BLaER1 treated with 17β-estradiol and CSF1 and Interleukin-3, amounts not matched to agents 10 nM and 100 nM (cell line): ENCODE results near the gene EXOSC2.

Experiments
- H3K27ac ChIP-seq, 11 experiments: shearing (Covaris generic); formaldehyde crosslinking; 2 replicates each; pipeline ENCODE4 v1.8.1; 2022
- H3K27me3 ChIP-seq, 11 experiments: shearing (Covaris generic); formaldehyde crosslinking; 2 replicates each; pipeline ENCODE4 v1.8.1; 2022
- H3K36me3 ChIP-seq, 11 experiments: shearing (Covaris generic); formaldehyde crosslinking; 2 replicates each; pipeline ENCODE4 v1.8.1; 2022
- H3K4me1 ChIP-seq, 10 experiments: shearing (Covaris generic); formaldehyde crosslinking; 2 replicates each; pipeline ENCODE4 v1.8.1; 2022
- H3K4me2 ChIP-seq, 11 experiments: shearing (Covaris generic); formaldehyde crosslinking; 2 replicates each; pipeline ENCODE4 v1.8.1; 2022
- H3K4me3 ChIP-seq, 10 experiments: shearing (Covaris generic); formaldehyde crosslinking; 2 replicates each; pipeline ENCODE4 v1.8.1; 2022
- H3K9ac ChIP-seq, 11 experiments: shearing (Covaris generic); formaldehyde crosslinking; 2 replicates each; pipeline ENCODE4 v1.8.1; 2022
- H3K9me3 ChIP-seq, 11 experiments: shearing (Covaris generic); formaldehyde crosslinking; replicated peaks in 1 of 11; 2 replicates each; pipeline ENCODE4 v1.8.1; 2022
- H4K20me1 ChIP-seq, 11 experiments: shearing (Covaris generic); formaldehyde crosslinking; 2 replicates each; pipeline ENCODE4 v1.8.1; 2022
- Cebpa-rat ChIP-seq, 11 experiments: shearing (Covaris generic); IDR thresholded peaks; 2 replicates each; pipeline ENCODE4 v1.8.1; 2022

The EXOSC2 gene

GRCh38 chr9:130741831-130742449 is 48.4 kb downstream of the EXOSC2 start:
- H3K4me2 ChIP-seq, result no peak overlapping the region
- H3K36me3 ChIP-seq, result peaks cover 0 to 27% (median 13%) of the 10 kb centered on the region in 11 experiments; a peak in 12 of 22 replicates
- H3K9ac ChIP-seq, result no peak overlapping the region
- no peaks in the 10 kb centered on the region for H3K27me3 ChIP-seq
- no peak overlapping the region for H3K4me3 ChIP-seq
- no peak overlapping the region for H3K27ac ChIP-seq
- no peak for TF ChIP-seq Cebpa-rat (IDR thresholded peaks at IDR 0.05)
- peaks cover 0 to 100% (median 6%) of the 10 kb centered on the region in 11 experiments; a peak in 11 of 22 replicates for H4K20me1 ChIP-seq
- H3K4me1 ChIP-seq, result peaks cover 0 to 4% (median 0%) of the 10 kb centered on the region in 10 experiments; a peak in 1 of 20 replicates
- peaks cover 0 to 23% (median 17%) of the 10 kb centered on the region in 11 experiments; a peak in 16 of 22 replicates for H3K9me3 ChIP-seq

- peaks cover 0 to 4% (median 0%) of the 10 kb centered on the region in 10 experiments; a peak in 1 of 20 replicates for H3K4me1 ChIP-seq
- H3K4me3 ChIP-seq, result no peak overlapping the region
- peaks cover 0 to 26% (median 13%) of the 10 kb centered on the region in 11 experiments; a peak in 12 of 22 replicates for H3K36me3 ChIP-seq
- H3K27me3 ChIP-seq, result no peaks in the 10 kb centered on the region
- H4K20me1 ChIP-seq, result peaks cover 0 to 100% (median 6%) of the 10 kb centered on the region in 11 experiments; a peak in 11 of 22 replicates
- H3K4me2 ChIP-seq, result no peak overlapping the region
- TF ChIP-seq Cebpa-rat (IDR thresholded peaks at IDR 0.05), result no peak
- H3K9ac ChIP-seq, result no peak overlapping the region
- H3K9me3 ChIP-seq, result peaks cover 0 to 23% (median 17%) of the 10 kb centered on the region in 11 experiments; a peak in 16 of 22 replicates
- H3K27ac ChIP-seq, result no peak overlapping the region
These were observed 50.1 kb downstream of the EXOSC2 start for GRCh38 chr9:130743656-130744055.

GRCh38 chr9:130745210-130745800 is 51.7 kb downstream of the EXOSC2 start:
- H3K4me2 ChIP-seq, result no peak overlapping the region
- peaks cover 0 to 4% (median 0%) of the 10 kb centered on the region in 10 experiments; a peak in 1 of 20 replicates for H3K4me1 ChIP-seq
- no peaks in the 10 kb centered on the region for H3K27me3 ChIP-seq
- H3K4me3 ChIP-seq, result no peak overlapping the region
- peaks cover 0 to 97% (median 6%) of the 10 kb centered on the region in 11 experiments; a peak in 11 of 22 replicates for H4K20me1 ChIP-seq
- no peak overlapping the region for H3K9ac ChIP-seq
- TF ChIP-seq Cebpa-rat (IDR thresholded peaks at IDR 0.05), result no peak
- no peak overlapping the region for H3K27ac ChIP-seq
- peaks cover 0 to 18% (median 10%) of the 10 kb centered on the region in 11 experiments; a peak in 11 of 22 replicates for H3K36me3 ChIP-seq
- peaks cover 0 to 22% (median 17%) of the 10 kb centered on the region in 11 experiments; a peak in 16 of 22 replicates for H3K9me3 ChIP-seq

DNA sequence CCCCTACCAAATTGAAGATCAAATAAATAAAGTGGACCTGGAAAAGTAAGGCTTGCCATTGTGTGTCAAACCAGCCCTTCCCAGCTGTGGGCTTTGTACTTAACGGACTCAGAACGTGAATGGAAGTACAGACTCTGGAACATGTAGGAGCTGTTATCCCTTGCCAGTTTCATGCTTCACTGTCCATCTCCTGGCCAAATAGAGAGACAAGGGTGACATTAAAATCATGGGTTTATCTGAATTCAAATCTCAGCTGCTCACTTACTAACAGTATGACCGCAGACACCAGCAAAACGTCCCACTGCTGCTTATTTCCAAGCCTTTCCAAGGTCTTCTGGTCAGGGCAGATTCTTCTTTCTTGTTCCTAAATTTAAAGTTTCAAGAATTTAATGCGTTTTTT is 52.2 kb downstream of the EXOSC2 start:
- TF ChIP-seq Cebpa-rat (IDR thresholded peaks at IDR 0.05), result no peak
- Histone ChIP-seq H3K36me3 (peaks cover 0 to 13% (median 7%) of the 10 kb centered on the region in 11 experiments; a peak in 10 of 22 replicates), H3K27me3 (no peaks in the 10 kb centered on the region), H3K4me1 (peaks cover 0 to 4% (median 0%) of the 10 kb centered on the region in 10 experiments; a peak in 1 of 20 replicates), H3K9ac (no peak overlapping the region), H3K27ac (no peak overlapping the region), H3K9me3 (peaks cover 0 to 16% (median 12%) of the 10 kb centered on the region in 11 experiments; a peak in 16 of 22 replicates), H4K20me1 (peaks cover 0 to 96% (median 6%) of the 10 kb centered on the region in 11 experiments; a peak in 11 of 22 replicates), H3K4me2 (no peak overlapping the region), H3K4me3 (no peak overlapping the region)

- Histone ChIP-seq H4K20me1 (peaks cover 0 to 94% (median 6%) of the 10 kb centered on the region in 11 experiments; a peak in 12 of 22 replicates), H3K4me2 (no peak overlapping the region), H3K36me3 (peaks cover 0 to 6% (median 0%) of the 10 kb centered on the region in 11 experiments; a peak in 4 of 22 replicates), H3K4me3 (no peak overlapping the region), H3K27me3 (no peaks in the 10 kb centered on the region), H3K9me3 (peaks cover 0 to 8% (median 4%) of the 10 kb centered on the region in 11 experiments; a peak in 12 of 22 replicates), H3K9ac (no peak overlapping the region), H3K27ac (no peak overlapping the region), H3K4me1 (peaks cover 0 to 4% (median 0%) of the 10 kb centered on the region in 10 experiments; a peak in 1 of 20 replicates)
- TF ChIP-seq Cebpa-rat (IDR thresholded peaks at IDR 0.05), result no peak
These were observed 53.0 kb downstream of the EXOSC2 start for GRCh38 chr9:130746434-130747212.

GRCh38 chr9:130751631-130752355 is 58.2 kb downstream of the EXOSC2 start:
- no peak for TF ChIP-seq Cebpa-rat (IDR thresholded peaks at IDR 0.05)
- H3K27me3 ChIP-seq, result no peaks in the 10 kb centered on the region
- peaks cover 18 to 27% (median 22%) of the 10 kb centered on the region in 10 experiments for H3K4me1 ChIP-seq
- no peaks in the 10 kb centered on the region for H3K9me3 ChIP-seq
- peaks cover 0 to 8% (median 0%) of the 10 kb centered on the region in 11 experiments; a peak in 2 of 22 replicates for H3K36me3 ChIP-seq
- no peak overlapping the region for H3K9ac ChIP-seq
- no peak overlapping the region for H3K4me3 ChIP-seq
- H3K27ac ChIP-seq, result no peak overlapping the region
- H4K20me1 ChIP-seq, result peaks cover 5 to 92% (median 20%) of the 10 kb centered on the region in 11 experiments; a peak in 16 of 22 replicates
- H3K4me2 ChIP-seq, result no peak overlapping the region
